T-helper 2 cell treated with Interferon-gamma antibody and Interleukin-4, amounts not matched to agents 5 μg/mL and 100 μg/mL, for 36 hours (primary cell): ENCODE results near the gene RPL34.
A peak's percentile ranks its signal among the peaks of the same experiment; 100 is the strongest.

Experiments used
- DNase-seq: peaks from one replicate; pipeline ENCODE4 v3.0.0; 2021; ENCODE audit warnings: low spot score
- H3K27ac Mint-ChIP-seq: one replicate; pipeline ENCODE4 v1.8.0; 2021; ENCODE audit warnings: mild to moderate bottlenecking, mixed read lengths
- H3K27me3 Mint-ChIP-seq: one replicate; pipeline ENCODE4 v1.8.0; 2021; ENCODE audit warnings: low read depth, mixed read lengths
- H3K36me3 Mint-ChIP-seq: one replicate; pipeline ENCODE4 v1.8.0; 2021; ENCODE audit warnings: low read depth, mixed read lengths
- H3K4me1 Mint-ChIP-seq: one replicate; pipeline ENCODE4 v1.8.0; 2021; ENCODE audit warnings: low read depth, mixed read lengths
- H3K4me3 Mint-ChIP-seq: one replicate; pipeline ENCODE4 v1.8.0; 2022; ENCODE audit warnings: mild to moderate bottlenecking, moderate library complexity, mixed read lengths
- H3K9me3 Mint-ChIP-seq: one replicate; pipeline ENCODE4 v1.8.0; 2021; ENCODE audit warnings: mixed read lengths

The RPL34 gene

DNA sequence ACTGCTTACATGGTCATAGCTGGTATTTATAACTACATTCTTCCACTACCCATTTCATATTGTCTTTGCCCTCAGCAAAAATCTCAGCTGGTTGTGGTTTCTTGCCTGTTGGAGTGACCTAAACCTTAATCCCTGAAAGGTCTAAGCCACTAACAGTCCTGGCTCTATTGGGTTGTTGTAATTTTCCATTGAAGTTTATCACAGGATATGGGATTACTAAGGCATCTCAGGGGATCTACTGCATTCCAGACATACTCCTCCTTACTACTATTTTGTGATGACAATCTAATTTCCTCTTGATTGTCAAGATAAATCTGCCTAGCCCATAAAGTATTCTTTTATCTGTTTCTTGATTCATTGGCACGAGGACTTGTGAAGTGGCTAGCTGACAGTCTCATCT lies 23.9 kb downstream of the RPL34 start:
- Mint-ChIP-seq H3K36me3 (peaks cover 2% of the 10 kb centered on the region), H3K4me1 (peaks cover 2% of the 10 kb centered on the region), H3K4me3 (no peak overlapping the region), H3K27me3 (no peaks in the 10 kb centered on the region), H3K27ac (no peak overlapping the region), H3K9me3 (no peaks in the 10 kb centered on the region)
- no peak for DNase-seq

DNA sequence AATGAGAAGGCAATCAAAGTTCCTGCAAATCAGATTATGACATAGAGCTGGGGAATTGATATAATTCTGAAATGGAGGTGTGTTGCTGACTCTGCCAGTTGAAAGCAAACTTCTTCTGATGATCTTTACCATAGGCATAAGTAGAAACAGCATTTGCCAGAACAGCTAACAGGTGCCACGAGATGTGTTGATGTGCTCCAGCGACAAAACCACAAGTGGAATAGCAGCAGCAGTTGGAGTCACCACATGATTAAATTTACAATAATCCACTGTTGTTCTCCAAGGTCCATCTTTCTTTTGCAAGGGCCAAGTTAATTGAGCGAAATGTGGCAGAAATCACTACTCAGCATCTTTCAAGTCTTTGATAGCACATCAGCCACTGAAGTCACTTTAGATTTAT lies 26.3 kb downstream of the RPL34 start:
- peaks cover 2% of the 10 kb centered on the region for H3K36me3 Mint-ChIP-seq
- H3K27me3 Mint-ChIP-seq: no peaks in the 10 kb centered on the region
- no peak for DNase-seq
- H3K27ac Mint-ChIP-seq: no peak overlapping the region
- no peaks in the 10 kb centered on the region for H3K9me3 Mint-ChIP-seq
- no peak overlapping the region for H3K4me3 Mint-ChIP-seq
- H3K4me1 Mint-ChIP-seq: peaks cover 13% of the 10 kb centered on the region

DNA sequence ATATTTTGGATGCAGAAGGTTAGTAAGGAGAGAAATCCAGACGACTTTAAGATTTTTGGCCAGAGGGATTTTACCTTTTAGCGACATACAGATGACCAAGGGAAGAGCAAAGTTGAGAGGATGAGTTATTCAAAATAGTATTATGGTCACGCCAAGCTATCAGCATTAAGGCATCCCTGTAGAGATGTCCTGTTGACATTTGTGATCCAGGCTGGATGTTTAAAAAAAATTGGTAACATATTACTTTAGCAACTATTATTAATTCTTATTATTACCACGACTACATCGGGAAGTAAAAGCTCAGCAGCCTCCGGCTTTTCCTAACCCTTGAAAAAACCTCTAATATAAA lies 29.5 kb downstream of the RPL34 start:
- Mint-ChIP-seq H3K27ac (peak overlapping the region; percentile 85), H3K4me1 (peaks cover 28% of the 10 kb centered on the region), H3K4me3 (peak overlapping the region; percentile 93), H3K27me3 (no peaks in the 10 kb centered on the region), H3K9me3 (no peaks in the 10 kb centered on the region), H3K36me3 (peaks cover 10% of the 10 kb centered on the region)
- no peak for DNase-seq

DNA sequence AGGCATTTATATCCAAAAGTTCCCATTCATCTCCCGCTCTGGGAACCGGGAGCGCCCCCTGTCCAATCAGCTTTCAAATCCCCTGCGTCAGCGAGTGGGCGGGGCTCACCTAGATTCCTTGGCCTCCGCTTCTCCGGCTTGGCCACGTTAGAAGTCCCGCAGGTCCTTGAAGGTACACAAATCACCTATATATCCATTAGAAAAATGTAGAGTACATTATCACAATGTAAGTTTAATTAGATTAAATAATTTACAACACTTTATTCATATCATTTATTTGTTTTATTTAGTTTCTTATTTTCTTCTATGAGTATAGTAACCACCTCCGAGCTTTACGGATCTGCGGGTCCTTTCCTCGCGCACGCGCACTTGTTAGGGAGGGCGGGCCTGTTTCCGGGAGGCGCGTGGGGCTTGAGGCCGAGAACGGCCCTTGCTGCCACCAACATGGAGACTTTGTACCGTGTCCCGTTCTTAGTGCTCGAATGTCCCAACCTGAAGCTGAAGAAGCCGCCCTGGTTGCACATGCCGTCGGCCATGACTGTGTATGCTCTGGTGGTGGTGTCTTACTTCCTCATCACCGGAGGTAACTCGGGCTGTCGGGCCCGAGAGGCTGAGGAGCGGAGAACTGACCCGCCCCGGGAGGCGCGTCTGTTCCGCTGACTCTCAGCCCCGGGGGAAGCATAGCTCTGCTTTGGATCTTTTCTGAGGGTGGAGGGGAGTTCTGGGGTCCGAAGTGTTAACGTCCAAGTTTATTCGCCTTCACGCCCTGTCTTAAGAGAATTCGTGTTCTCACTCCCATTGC lies 30.0 kb downstream of the RPL34 start, which contains the start of gene OSTC:
Gene OSTC, plus strand, starts transcription at position 388 of the 802 bp plus-strand sequence. Its CDS starts 57 bp downstream, at position 445.
- Mint-ChIP-seq H3K4me3 (peak within 1 kb of the TSS; percentile 93), H3K27me3 (no peaks in the 10 kb centered on the region), H3K27ac (peak within 1 kb of the TSS; percentile 85), H3K9me3 (no peaks in the 10 kb centered on the region), H3K36me3 (peaks cover 11% of the 10 kb centered on the region), H3K4me1 (peaks cover 28% of the 10 kb centered on the region)
- DNase-seq: peak; percentile 89

DNA sequence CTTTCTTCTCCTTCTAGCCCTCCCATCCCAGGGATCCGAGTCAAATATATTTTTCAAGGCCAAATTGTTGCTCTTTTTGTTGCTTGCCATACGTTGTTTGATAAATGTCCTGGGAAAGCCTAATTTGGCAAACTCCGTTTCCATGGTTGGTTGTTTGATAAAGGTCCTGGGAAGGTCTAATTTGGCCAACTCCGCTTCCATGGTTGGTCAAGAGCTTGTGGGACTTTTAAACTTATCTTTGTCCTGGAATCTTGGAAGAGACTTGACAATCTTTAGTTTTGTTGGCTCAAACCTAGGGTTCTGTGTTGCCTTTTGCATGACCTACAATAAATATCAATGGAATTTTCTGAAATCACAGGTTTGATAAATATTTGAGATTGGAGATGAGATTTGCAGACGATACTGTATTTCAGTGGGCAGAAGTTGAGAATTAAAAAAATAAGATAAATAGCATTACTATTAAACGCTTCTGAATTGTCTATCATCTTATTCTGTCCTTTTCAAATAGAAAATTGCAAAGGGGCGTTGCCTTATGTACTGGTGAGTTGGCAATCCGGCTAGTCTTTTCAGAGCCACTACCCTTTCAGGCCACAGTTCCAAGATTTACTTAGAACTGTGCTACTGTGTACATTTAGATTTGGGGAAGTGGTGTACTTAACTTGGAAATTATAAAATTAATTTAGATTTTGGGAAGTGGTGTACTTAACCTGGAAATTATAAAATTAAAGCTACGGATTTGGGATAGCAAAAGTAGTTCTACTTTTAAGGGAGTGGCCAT lies 30.8 kb downstream of the RPL34 start:
- no peaks in the 10 kb centered on the region for H3K9me3 Mint-ChIP-seq

DNA sequence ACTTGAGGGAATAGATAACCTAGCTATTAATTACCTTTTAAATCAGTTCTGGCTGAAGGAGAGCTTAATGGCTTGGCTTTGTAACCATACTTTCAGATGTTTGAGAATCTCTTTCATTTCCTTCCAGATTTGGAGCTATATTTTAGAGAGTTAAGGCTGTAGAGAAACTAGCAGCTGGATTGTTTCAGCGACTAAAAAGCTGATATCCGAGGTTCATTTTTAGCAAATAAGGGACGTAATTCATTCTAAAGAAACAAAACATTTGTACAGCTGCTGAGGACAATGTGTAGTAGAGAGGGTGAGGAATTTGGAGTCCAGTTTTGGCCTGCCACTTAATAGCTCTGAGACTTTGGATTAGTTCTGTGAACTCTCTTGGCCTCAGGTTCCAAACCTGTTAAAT lies 42.3 kb downstream of the RPL34 start:
- Mint-ChIP-seq H3K4me3 (no peak overlapping the region), H3K9me3 (no peaks in the 10 kb centered on the region), H3K36me3 (peaks cover 41% of the 10 kb centered on the region), H3K27ac (no peak overlapping the region), H3K27me3 (no peaks in the 10 kb centered on the region), H3K4me1 (no peaks in the 10 kb centered on the region)
- no peak for DNase-seq

More for the DNA sequence above, 30.8 kb downstream of the RPL34 start:
- no peaks in the 10 kb centered on the region for H3K27me3 Mint-ChIP-seq
- peak overlapping the region; percentile 85 for H3K27ac Mint-ChIP-seq
- H3K4me3 Mint-ChIP-seq: peak overlapping the region; percentile 93
- peaks cover 14% of the 10 kb centered on the region for H3K36me3 Mint-ChIP-seq
- DNase-seq: no peak
- H3K4me1 Mint-ChIP-seq: peaks cover 28% of the 10 kb centered on the region

DNA sequence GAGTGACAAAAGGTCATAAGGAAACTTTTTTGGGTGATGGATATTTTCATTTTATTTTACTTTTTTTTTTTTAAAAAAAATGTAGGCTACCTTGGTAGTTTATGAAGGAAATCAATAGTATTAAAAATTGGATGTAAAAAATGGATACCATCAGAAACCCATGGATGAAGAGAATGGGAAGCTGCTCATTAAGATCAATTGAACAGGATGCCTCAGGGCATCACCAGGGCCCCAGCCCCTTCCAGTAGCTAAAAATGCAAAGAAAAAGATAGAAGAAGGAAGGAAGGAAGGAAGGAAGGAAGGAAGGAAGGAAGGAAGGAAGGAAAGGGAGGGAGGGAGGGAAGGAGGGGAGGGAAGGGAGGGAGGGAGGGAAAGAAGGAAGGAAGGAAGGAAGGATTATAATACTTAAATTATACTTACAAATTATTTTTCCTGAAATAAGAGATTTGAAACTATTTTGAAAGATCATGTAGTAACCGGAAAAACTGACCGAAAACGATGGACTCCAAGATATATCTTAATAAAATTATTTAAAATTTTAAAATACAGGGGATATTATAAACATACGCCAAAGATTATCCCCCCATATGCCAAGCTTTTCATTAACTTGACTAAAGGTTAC lies 54.1 kb downstream of the RPL34 start:
- Mint-ChIP-seq H3K9me3 (no peaks in the 10 kb centered on the region), H3K27ac (no peak overlapping the region)

More for the DNA sequence above, 54.1 kb downstream of the RPL34 start:
- H3K36me3 Mint-ChIP-seq: peaks cover 13% of the 10 kb centered on the region
- no peak for DNase-seq
- no peak overlapping the region for H3K4me3 Mint-ChIP-seq
- no peaks in the 10 kb centered on the region for H3K4me1 Mint-ChIP-seq
- H3K27me3 Mint-ChIP-seq: no peaks in the 10 kb centered on the region
